Measurements from ENCODE around the gene SERTAD2.

DNA sequence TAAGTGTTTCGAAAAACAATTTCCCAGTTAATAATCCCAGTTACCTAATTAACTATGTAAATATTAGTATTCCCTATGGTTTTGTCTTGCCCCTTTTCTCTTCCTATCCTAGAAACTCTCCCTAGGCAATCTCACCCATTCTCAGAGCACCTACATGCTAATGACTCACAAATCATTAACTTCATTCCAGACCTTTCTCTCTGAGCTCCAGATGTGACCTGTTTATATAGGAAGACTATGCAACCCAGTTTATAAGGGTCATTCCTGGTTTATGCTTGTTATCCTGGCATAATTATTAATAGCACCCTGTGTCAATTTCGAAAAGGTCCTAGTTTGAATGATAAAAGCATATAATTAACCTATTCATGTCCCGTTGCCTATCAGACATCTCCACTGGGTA, 14.8 kb upstream of the SERTAD2 start:
- TF ChIP-seq POLR2A (IDR thresholded peaks at IDR 0.05) = no peak
- TF ChIP-seq, protein P1, sequence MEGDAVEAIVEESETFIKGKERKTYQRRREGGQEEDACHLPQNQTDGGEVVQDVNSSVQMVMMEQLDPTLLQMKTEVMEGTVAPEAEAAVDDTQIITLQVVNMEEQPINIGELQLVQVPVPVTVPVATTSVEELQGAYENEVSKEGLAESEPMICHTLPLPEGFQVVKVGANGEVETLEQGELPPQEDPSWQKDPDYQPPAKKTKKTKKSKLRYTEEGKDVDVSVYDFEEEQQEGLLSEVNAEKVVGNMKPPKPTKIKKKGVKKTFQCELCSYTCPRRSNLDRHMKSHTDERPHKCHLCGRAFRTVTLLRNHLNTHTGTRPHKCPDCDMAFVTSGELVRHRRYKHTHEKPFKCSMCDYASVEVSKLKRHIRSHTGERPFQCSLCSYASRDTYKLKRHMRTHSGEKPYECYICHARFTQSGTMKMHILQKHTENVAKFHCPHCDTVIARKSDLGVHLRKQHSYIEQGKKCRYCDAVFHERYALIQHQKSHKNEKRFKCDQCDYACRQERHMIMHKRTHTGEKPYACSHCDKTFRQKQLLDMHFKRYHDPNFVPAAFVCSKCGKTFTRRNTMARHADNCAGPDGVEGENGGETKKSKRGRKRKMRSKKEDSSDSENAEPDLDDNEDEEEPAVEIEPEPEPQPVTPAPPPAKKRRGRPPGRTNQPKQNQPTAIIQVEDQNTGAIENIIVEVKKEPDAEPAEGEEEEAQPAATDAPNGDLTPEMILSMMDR (IDR thresholded peaks at IDR 0.05) = no peak
